GM12878 (cell line): ENCODE measurements around the gene RABEP2. TPM values are rescaled to one million over a fixed set of nuclear protein-coding genes. Genes with fewer than 3 reads are reported as not detected.

Experiments used
- BMI1 ChIP-seq: fragments of 450-650 bp; IDR thresholded peaks from 2 replicates; pipeline ENCODE4 v1.6.1; 2016; ENCODE audit warnings: mild to moderate bottlenecking, moderate library complexity, borderline replicate concordance
- CHD1 ChIP-seq: IDR thresholded peaks from 2 replicates; pipeline ENCODE4 v1.6.1; 2012; ENCODE audit warnings: low read depth, low read length, improper control_type of control experiment
- EED ChIP-seq: sonication (generic); IDR thresholded peaks from 2 replicates; pipeline ENCODE4 v1.6.1; 2016; ENCODE audit warnings: antibody characterized with exemption, low read depth
- IKZF1 ChIP-seq: fragments of 450-650 bp; conservative IDR thresholded peaks from 2 replicates; pipeline ENCODE4 v1.6.1; 2017; ENCODE audit warnings: antibody characterized with exemption, mild to moderate bottlenecking
- JUND ChIP-seq: IDR thresholded peaks from 2 replicates; pipeline ENCODE4 v1.6.1; 2012; ENCODE audit warnings: low read depth, mild to moderate bottlenecking, low read length, improper control_type of control experiment, moderate library complexity
- MEF2B ChIP-seq: fragments of 450-650 bp; IDR thresholded peaks from 2 replicates; pipeline ENCODE4 v1.6.1; 2018; ENCODE audit warnings: mild to moderate bottlenecking, moderate library complexity; ENCODE audit not compliant: partially characterized antibody, poor library complexity, severe bottlenecking
- NFIC ChIP-seq: IDR thresholded peaks from 2 replicates; pipeline ENCODE4 v1.6.1; 2012; ENCODE audit warnings: low read depth, mild to moderate bottlenecking, inconsistent platforms, low read length, moderate library complexity
- PAX8 ChIP-seq: fragments of 450-650 bp; IDR thresholded peaks from 2 replicates; pipeline ENCODE4 v1.6.1; 2017; ENCODE audit warnings: mild to moderate bottlenecking, moderate library complexity
- RBBP5 ChIP-seq: fragments of 200-600 bp; sonication (generic); conservative IDR thresholded peaks from 2 replicates; pipeline ENCODE4 v1.6.1; 2016
- SPI1 ChIP-seq: IDR thresholded peaks from 2 replicates; pipeline ENCODE4 v1.6.1; 2011; ENCODE audit warnings: low read depth, mild to moderate bottlenecking, low read length, moderate library complexity, borderline replicate concordance; ENCODE audit not compliant: insufficient read depth
- STAT1 ChIP-seq: fragments of 450-650 bp; conservative IDR thresholded peaks from 2 replicates; pipeline ENCODE4 v1.6.1; 2014; ENCODE audit warnings: antibody characterized with exemption, mild to moderate bottlenecking
- TARDBP ChIP-seq: IDR thresholded peaks from 2 replicates; pipeline ENCODE4 v1.6.1; 2016; ENCODE audit warnings: borderline replicate concordance
- TBL1XR1 ChIP-seq: IDR thresholded peaks from 2 replicates; pipeline ENCODE4 v1.6.1; 2012; ENCODE audit warnings: low read depth, low read length, improper control_type of control experiment
- TCF3 ChIP-seq: IDR thresholded peaks from 2 replicates; pipeline ENCODE4 v1.6.1; 2012; ENCODE audit warnings: low read depth, mild to moderate bottlenecking, low read length, borderline replicate concordance; ENCODE audit not compliant: insufficient read depth
- polyA plus RNA-seq, 11 experiments: library from polyadenylated mRNA; depleted of rRNA in 4 of 11; unstranded in 6 of 11; stranded (reverse) in 5 of 11; fragments of >200 nt; fragmentation: Nextera tagmentation in 4 of 11; fragmentation: Illumina TruSeq in 1 of 11; extraction: Ambion mirVana in 4 of 11; extraction: Trizol in 1 of 11; gene quantifications; 1 replicate in 1 of 11; 2 replicates in 10 of 11; pipeline versions ENCODE4 v1.2.1 to v1.2.3, GENCODE V29; 2011 to 2016; ENCODE audit warnings: inconsistent platforms in 2 of 11, missing spikeins in 2 of 11, low read depth in 1 of 11
- total RNA-seq, 4 experiments: library from RNA; depleted of rRNA in 3 of 4; stranded (reverse); fragments of >200 nt in 3 of 4; fragmentation: Illumina TruSeq in 1 of 4; extraction: Trizol in 1 of 4; gene quantifications; 2 replicates each; pipeline versions ENCODE4 v1.2.1 to v1.2.3, GENCODE V29; 2013 to 2021
- TF ChIP-seq, protein P1 (sequence below): fragments of 450-650 bp; IDR thresholded peaks from 2 replicates; pipeline ENCODE4 v1.6.1; 2018; ENCODE audit warnings: mild to moderate bottlenecking, low read depth, moderate library complexity; ENCODE audit not compliant: partially characterized antibody
- TF ChIP-seq, protein P2 (sequence below): fragments of 450-650 bp; IDR thresholded peaks from 2 replicates; pipeline ENCODE4 v1.6.1; 2016; ENCODE audit warnings: mild to moderate bottlenecking
- TF ChIP-seq, protein P3 (sequence below): IDR thresholded peaks from 2 replicates; pipeline ENCODE4 v1.6.1; 2012; ENCODE audit warnings: low read length, inconsistent platforms
- TF ChIP-seq, protein P4 (sequence below): fragments of 450-650 bp; IDR thresholded peaks from 2 replicates; pipeline ENCODE4 v1.6.1; 2017; ENCODE audit warnings: mild to moderate bottlenecking
- TF ChIP-seq, protein P5 (sequence below): IDR thresholded peaks from 2 replicates; pipeline ENCODE4 v1.6.1; 2011; ENCODE audit warnings: borderline replicate concordance, low read depth, mild to moderate bottlenecking, moderate library complexity, mixed read lengths, low read length; ENCODE audit not compliant: insufficient read depth; ENCODE audit errors: extremely low read length
- TF ChIP-seq, protein P6 (sequence below): fragments of 450-650 bp; IDR thresholded peaks from 2 replicates; pipeline ENCODE4 v1.6.1; 2016; ENCODE audit warnings: mild to moderate bottlenecking

RABEP2 gene
- total and polyA plus RNA-seq, 10 of the 15 experiments (the other 5 are each of a cell fraction or from before 2014, with no cell fraction given): 0.47 to 33.2 (median 18.6) TPM

DNA sequence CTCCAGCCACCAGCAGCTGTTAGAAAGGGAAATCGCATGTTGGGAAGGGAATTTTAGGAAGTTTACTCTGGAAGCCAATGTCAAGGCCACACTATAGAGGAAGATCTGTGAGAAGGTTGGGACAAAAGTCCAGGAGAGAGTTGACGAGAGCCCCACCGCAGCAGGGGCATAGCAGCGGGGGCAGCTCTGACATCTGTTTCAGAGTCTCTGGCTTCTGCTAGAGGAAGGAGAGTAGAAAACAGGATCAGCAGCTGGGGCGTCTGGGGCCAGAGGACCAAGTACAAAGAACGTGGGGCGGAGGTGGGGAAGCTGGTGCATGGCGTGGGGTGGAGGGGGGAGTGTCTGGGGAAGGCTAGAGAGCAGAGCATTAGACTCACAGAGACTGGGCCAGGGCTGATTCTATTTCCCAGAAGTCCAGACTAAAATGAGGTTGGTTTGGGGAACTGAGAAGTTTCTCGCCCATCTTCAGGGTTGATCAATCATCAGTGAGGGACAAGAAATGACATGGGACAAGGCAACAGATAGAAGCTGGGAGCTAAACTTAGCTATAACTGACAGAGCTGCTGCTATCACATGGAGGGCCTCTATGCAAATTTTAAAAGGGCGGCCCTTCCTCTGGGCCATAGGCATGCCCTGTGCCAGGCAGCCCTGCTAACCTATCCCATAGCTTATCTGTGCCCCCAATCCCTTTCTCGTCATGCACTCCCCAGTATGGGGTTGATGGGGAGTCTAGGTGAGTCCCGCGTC is 1.2 kb downstream of the RABEP2 start (continued):
- TF ChIP-seq, protein P1, sequence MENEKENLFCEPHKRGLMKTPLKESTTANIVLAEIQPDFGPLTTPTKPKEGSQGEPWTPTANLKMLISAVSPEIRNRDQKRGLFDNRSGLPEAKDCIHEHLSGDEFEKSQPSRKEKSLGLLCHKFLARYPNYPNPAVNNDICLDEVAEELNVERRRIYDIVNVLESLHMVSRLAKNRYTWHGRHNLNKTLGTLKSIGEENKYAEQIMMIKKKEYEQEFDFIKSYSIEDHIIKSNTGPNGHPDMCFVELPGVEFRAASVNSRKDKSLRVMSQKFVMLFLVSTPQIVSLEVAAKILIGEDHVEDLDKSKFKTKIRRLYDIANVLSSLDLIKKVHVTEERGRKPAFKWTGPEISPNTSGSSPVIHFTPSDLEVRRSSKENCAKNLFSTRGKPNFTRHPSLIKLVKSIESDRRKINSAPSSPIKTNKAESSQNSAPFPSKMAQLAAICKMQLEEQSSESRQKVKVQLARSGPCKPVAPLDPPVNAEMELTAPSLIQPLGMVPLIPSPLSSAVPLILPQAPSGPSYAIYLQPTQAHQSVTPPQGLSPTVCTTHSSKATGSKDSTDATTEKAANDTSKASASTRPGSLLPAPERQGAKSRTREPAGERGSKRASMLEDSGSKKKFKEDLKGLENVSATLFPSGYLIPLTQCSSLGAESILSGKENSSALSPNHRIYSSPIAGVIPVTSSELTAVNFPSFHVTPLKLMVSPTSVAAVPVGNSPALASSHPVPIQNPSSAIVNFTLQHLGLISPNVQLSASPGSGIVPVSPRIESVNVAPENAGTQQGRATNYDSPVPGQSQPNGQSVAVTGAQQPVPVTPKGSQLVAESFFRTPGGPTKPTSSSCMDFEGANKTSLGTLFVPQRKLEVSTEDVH: no peak
- TF ChIP-seq STAT1 (no peak), JUND (no peak), EED (peak; percentile 80), MEF2B (peak; percentile 73), SPI1 (peak; percentile 91), TBL1XR1 (no peak), CHD1 (0 out of 2 replicates have a peak, but pooled peaks have one; percentile 74), TCF3 (peak; percentile 6; the same call in 1 of the 2 replicates), BMI1 (no peak), IKZF1 (peak; percentile 79), RBBP5 (no peak), PAX8 (no peak), NFIC (no peak; the same call in 1 of the 2 replicates), TARDBP (no peak)
- TF ChIP-seq, protein P2, sequence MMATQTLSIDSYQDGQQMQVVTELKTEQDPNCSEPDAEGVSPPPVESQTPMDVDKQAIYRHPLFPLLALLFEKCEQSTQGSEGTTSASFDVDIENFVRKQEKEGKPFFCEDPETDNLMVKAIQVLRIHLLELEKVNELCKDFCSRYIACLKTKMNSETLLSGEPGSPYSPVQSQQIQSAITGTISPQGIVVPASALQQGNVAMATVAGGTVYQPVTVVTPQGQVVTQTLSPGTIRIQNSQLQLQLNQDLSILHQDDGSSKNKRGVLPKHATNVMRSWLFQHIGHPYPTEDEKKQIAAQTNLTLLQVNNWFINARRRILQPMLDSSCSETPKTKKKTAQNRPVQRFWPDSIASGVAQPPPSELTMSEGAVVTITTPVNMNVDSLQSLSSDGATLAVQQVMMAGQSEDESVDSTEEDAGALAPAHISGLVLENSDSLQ: peak; percentile 95
- TF ChIP-seq, protein P3, sequence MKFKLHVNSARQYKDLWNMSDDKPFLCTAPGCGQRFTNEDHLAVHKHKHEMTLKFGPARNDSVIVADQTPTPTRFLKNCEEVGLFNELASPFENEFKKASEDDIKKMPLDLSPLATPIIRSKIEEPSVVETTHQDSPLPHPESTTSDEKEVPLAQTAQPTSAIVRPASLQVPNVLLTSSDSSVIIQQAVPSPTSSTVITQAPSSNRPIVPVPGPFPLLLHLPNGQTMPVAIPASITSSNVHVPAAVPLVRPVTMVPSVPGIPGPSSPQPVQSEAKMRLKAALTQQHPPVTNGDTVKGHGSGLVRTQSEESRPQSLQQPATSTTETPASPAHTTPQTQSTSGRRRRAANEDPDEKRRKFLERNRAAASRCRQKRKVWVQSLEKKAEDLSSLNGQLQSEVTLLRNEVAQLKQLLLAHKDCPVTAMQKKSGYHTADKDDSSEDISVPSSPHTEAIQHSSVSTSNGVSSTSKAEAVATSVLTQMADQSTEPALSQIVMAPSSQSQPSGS: no peak
- TF ChIP-seq, protein P4, sequence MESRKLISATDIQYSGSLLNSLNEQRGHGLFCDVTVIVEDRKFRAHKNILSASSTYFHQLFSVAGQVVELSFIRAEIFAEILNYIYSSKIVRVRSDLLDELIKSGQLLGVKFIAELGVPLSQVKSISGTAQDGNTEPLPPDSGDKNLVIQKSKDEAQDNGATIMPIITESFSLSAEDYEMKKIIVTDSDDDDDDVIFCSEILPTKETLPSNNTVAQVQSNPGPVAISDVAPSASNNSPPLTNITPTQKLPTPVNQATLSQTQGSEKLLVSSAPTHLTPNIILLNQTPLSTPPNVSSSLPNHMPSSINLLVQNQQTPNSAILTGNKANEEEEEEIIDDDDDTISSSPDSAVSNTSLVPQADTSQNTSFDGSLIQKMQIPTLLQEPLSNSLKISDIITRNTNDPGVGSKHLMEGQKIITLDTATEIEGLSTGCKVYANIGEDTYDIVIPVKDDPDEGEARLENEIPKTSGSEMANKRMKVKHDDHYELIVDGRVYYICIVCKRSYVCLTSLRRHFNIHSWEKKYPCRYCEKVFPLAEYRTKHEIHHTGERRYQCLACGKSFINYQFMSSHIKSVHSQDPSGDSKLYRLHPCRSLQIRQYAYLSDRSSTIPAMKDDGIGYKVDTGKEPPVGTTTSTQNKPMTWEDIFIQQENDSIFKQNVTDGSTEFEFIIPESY: no peak
- TF ChIP-seq, protein P5, sequence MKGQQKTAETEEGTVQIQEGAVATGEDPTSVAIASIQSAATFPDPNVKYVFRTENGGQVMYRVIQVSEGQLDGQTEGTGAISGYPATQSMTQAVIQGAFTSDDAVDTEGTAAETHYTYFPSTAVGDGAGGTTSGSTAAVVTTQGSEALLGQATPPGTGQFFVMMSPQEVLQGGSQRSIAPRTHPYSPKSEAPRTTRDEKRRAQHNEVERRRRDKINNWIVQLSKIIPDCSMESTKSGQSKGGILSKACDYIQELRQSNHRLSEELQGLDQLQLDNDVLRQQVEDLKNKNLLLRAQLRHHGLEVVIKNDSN: peak; percentile 57
- TF ChIP-seq, protein P6, sequence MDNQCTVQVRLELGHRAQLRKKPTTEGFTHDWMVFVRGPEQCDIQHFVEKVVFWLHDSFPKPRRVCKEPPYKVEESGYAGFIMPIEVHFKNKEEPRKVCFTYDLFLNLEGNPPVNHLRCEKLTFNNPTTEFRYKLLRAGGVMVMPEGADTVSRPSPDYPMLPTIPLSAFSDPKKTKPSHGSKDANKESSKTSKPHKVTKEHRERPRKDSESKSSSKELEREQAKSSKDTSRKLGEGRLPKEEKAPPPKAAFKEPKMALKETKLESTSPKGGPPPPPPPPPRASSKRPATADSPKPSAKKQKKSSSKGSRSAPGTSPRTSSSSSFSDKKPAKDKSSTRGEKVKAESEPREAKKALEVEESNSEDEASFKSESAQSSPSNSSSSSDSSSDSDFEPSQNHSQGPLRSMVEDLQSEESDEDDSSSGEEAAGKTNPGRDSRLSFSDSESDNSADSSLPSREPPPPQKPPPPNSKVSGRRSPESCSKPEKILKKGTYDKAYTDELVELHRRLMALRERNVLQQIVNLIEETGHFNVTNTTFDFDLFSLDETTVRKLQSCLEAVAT: peak; percentile 67
